ENCODE results near the gene PDE4D.

PDE4D gene

GRCh38 chr5:59738024-59738423 lies 155.5 kb downstream of the PDE4D start:
- no peaks in the 10 kb centered on the region for H3K36me3 ChIP-seq (ENCODE audit: control insufficient read depth, insufficient read depth, low read length)
- no peak for DNase-seq (ENCODE audit: extremely low read depth, insufficient read length)
- TF ChIP-seq CTCF (IDR thresholded peaks at IDR 0.05; ENCODE audit: insufficient read depth, low read length, poor library complexity, severe bottlenecking) = no peak
- H3K27me3 ChIP-seq (replicated peaks; ENCODE audit: control insufficient read depth, insufficient read depth, low read length) = no peaks in the 10 kb centered on the region
- no peak overlapping the region for H3K4me3 ChIP-seq (replicated peaks; ENCODE audit: low read depth, low read length)

- Histone ChIP-seq H3K36me3 (ENCODE audit: control insufficient read depth, insufficient read depth, low read length) (no peaks in the 10 kb centered on the region), H3K27me3 (replicated peaks; ENCODE audit: control insufficient read depth, insufficient read depth, low read length) (no peaks in the 10 kb centered on the region), H3K4me3 (replicated peaks; ENCODE audit: low read depth, low read length) (no peak overlapping the region)
- DNase-seq (ENCODE audit: extremely low read depth, insufficient read length) = no peak
- TF ChIP-seq CTCF (IDR thresholded peaks at IDR 0.05; ENCODE audit: insufficient read depth, low read length, poor library complexity, severe bottlenecking) = no peak
Observed at GRCh38 chr5:59732806-59733205, 160.7 kb downstream of the PDE4D start.

- DNase-seq (ENCODE audit: extremely low read depth, insufficient read length) = no peak
- no peak overlapping the region for H3K4me3 ChIP-seq (replicated peaks; ENCODE audit: low read depth, low read length)
- no peak for TF ChIP-seq CTCF (IDR thresholded peaks at IDR 0.05; ENCODE audit: insufficient read depth, low read length, poor library complexity, severe bottlenecking)
- no peaks in the 10 kb centered on the region for H3K36me3 ChIP-seq (ENCODE audit: control insufficient read depth, insufficient read depth, low read length)
- H3K27me3 ChIP-seq (replicated peaks; ENCODE audit: control insufficient read depth, insufficient read depth, low read length) = no peaks in the 10 kb centered on the region
Observed at GRCh38 chr5:59732301-59732700, 161.2 kb downstream of the PDE4D start.

DNA sequence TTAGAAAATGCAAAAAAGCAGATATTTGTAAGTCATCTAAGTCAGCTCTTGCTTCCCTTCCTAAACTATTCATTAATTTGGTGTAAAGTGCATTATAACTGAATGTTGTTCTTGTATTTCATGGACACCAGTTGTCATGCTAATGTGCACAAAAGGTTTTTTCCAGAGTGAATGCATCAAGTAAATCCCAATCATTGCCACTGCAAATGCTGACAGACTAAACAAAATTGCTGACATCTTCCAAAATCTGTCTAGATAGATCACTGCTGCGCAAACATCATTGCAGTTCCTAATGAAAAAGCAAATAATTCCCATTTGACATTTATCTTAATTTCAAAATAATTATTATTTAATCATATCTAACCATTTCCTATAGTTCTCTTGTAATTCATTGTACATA lies 161.7 kb downstream of the PDE4D start:
- no peak for DNase-seq (ENCODE audit: extremely low read depth, insufficient read length)
- Histone ChIP-seq H3K4me3 (replicated peaks; ENCODE audit: low read depth, low read length) (no peak overlapping the region), H3K27me3 (replicated peaks; ENCODE audit: control insufficient read depth, insufficient read depth, low read length) (no peaks in the 10 kb centered on the region), H3K36me3 (ENCODE audit: control insufficient read depth, insufficient read depth, low read length) (no peaks in the 10 kb centered on the region)
- no peak for TF ChIP-seq CTCF (IDR thresholded peaks at IDR 0.05; ENCODE audit: insufficient read depth, low read length, poor library complexity, severe bottlenecking)

- no peak for DNase-seq (ENCODE audit: extremely low read depth, insufficient read length)
- no peak overlapping the region for H3K4me3 ChIP-seq (replicated peaks; ENCODE audit: low read depth, low read length)
- H3K36me3 ChIP-seq (ENCODE audit: control insufficient read depth, insufficient read depth, low read length) = no peaks in the 10 kb centered on the region
- no peak for TF ChIP-seq CTCF (IDR thresholded peaks at IDR 0.05; ENCODE audit: insufficient read depth, low read length, poor library complexity, severe bottlenecking)
- H3K27me3 ChIP-seq (replicated peaks; ENCODE audit: control insufficient read depth, insufficient read depth, low read length) = no peaks in the 10 kb centered on the region
Observed at GRCh38 chr5:59729820-59730219, 163.7 kb downstream of the PDE4D start.

DNA sequence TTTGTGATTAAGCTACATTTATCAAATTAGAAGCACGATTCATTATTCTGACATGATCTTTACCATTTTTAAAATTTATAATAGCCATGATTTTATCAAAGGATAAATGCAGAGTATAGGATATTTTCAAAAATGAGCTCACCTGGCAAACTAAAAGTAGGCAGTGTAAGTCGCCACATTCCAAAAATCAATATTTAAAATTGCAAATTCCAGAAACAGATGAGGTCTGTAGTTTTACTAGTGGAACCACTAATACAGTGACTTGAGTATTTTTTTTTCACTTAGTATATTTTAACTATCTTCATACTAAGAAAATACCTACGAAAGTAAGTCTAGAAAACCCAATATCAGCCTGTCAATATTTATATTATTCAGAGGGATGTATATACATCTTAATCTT lies 164.2 kb downstream of the PDE4D start:
- H3K36me3 ChIP-seq (ENCODE audit: control insufficient read depth, insufficient read depth, low read length) = no peaks in the 10 kb centered on the region
- H3K4me3 ChIP-seq (replicated peaks; ENCODE audit: low read depth, low read length) = no peak overlapping the region
- no peaks in the 10 kb centered on the region for H3K27me3 ChIP-seq (replicated peaks; ENCODE audit: control insufficient read depth, insufficient read depth, low read length)
- no peak for DNase-seq (ENCODE audit: extremely low read depth, insufficient read length)
- TF ChIP-seq CTCF (IDR thresholded peaks at IDR 0.05; ENCODE audit: insufficient read depth, low read length, poor library complexity, severe bottlenecking) = no peak
